GM06990 (cell line): ENCODE results near the gene POLR2I.

Experiments used
- DNase-seq: peaks from one replicate; pipeline ENCODE4 v3.0.0-alpha.2; 2011; ENCODE audit not compliant: insufficient read length; ENCODE audit errors: extremely low read depth
- H3K27me3 ChIP-seq: replicated peaks from 2 replicates; pipeline ENCODE4 v1.6.0; 2011; ENCODE audit warnings: low read length; ENCODE audit not compliant: control insufficient read depth, insufficient read depth
- H3K36me3 ChIP-seq: 2 replicates; pipeline ENCODE4 v1.5.1; 2011; ENCODE audit warnings: low read length; ENCODE audit not compliant: control insufficient read depth, insufficient read depth
- H3K4me3 ChIP-seq: replicated peaks from 2 replicates; pipeline ENCODE4 v1.5.1; 2011; ENCODE audit warnings: low read depth, mild to moderate bottlenecking, control low read depth, low read length
- TF ChIP-seq, protein P1 (sequence below): IDR thresholded peaks from 2 replicates; pipeline ENCODE4 v1.5.1; 2011; ENCODE audit warnings: low read length, control low read depth, mild to moderate bottlenecking, inconsistent platforms; ENCODE audit not compliant: insufficient read depth, poor library complexity, severe bottlenecking

Gene POLR2I

DNA sequence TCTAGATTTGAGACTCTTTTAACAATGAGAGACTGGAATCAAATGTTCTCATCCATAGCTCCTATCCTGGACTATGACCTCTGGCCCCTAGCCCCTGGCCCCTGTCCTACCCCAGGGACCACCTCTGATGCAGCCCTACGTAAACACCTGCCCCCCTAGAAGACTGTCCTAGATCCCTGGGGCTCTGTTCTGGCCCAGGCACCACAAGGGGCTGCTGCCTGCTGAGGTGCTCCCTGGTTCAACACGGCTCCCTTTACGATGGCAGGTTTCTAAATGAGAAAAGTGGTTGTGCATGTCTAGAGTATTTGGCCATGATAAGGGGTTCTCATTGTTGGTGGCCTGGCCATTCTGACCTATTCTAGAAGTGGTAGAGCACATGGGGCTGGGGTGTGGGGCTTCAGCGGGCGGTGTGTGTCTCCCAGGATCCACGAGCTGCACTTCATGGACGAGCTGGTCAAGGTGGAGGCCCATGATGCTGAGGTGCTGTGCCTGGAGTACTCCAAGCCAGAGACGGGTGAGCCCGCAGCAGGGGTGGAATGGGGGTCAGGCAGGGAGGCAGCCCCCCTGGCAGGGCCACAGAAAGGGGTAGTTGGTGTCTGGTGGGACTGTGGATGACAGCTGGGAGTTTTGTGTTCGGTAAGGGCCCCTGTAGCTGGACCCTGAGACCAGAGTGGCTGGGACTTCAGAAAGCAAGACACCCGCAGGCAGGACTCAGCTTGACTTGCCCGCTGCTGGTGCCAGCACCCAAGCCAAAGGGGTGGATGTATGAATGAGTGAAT lies 30.3 kb downstream of the POLR2I start:
- TF ChIP-seq, protein P1, sequence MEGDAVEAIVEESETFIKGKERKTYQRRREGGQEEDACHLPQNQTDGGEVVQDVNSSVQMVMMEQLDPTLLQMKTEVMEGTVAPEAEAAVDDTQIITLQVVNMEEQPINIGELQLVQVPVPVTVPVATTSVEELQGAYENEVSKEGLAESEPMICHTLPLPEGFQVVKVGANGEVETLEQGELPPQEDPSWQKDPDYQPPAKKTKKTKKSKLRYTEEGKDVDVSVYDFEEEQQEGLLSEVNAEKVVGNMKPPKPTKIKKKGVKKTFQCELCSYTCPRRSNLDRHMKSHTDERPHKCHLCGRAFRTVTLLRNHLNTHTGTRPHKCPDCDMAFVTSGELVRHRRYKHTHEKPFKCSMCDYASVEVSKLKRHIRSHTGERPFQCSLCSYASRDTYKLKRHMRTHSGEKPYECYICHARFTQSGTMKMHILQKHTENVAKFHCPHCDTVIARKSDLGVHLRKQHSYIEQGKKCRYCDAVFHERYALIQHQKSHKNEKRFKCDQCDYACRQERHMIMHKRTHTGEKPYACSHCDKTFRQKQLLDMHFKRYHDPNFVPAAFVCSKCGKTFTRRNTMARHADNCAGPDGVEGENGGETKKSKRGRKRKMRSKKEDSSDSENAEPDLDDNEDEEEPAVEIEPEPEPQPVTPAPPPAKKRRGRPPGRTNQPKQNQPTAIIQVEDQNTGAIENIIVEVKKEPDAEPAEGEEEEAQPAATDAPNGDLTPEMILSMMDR, result no peak
- DNase-seq, result no peak
- peaks cover 26% of the 10 kb centered on the region for H3K36me3 ChIP-seq

DNA sequence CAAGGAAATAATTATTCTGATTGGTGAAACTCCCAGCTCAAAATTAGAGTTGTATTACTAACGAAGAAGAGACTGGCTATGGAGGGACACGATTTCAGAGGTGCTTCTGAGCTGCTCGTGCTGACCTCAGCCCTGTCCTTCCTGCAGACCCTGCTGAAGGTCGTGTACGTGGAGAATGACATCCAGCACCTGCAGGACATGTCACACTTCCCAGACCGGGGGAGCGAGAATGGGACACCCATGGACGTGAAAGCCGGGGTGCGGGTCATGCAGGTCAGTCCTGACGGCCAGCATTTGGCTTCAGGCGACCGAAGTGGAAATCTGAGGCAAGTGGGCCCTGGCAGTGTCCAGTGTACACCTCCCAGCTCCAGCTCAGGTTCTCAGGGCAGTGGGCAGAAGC lies 31.8 kb downstream of the POLR2I start:
- TF ChIP-seq, protein P1, result no peak
- Histone ChIP-seq H3K27me3 (no peaks in the 10 kb centered on the region), H3K36me3 (peaks cover 19% of the 10 kb centered on the region), H3K4me3 (no peak overlapping the region)
- no peak for DNase-seq

More for the DNA sequence above, 30.3 kb downstream of the POLR2I start:
- Histone ChIP-seq H3K27me3 (no peaks in the 10 kb centered on the region), H3K4me3 (no peak overlapping the region)

DNA sequence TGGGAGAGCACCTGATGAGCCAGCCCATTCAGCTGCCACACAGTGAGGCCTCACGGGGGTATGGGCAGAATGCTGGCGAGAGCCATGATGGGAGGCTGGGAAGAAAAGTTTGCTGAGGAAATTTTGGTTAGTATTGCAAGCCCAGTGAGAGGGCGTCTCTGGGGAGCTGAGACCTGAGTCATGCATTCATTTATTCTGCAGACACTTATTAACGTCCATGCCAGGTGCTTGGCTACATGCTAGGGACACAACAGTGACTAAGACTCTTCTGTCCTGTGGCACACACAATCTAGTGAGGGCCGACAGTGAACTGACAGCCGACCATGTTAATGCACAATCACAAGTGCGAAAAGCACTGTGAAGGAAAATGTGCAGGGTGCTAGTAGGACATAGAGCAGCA lies 32.8 kb downstream of the POLR2I start:
- Histone ChIP-seq H3K27me3 (no peaks in the 10 kb centered on the region), H3K4me3 (no peak overlapping the region), H3K36me3 (peaks cover 19% of the 10 kb centered on the region)
- TF ChIP-seq, protein P1, result no peak
- DNase-seq, result no peak

DNA sequence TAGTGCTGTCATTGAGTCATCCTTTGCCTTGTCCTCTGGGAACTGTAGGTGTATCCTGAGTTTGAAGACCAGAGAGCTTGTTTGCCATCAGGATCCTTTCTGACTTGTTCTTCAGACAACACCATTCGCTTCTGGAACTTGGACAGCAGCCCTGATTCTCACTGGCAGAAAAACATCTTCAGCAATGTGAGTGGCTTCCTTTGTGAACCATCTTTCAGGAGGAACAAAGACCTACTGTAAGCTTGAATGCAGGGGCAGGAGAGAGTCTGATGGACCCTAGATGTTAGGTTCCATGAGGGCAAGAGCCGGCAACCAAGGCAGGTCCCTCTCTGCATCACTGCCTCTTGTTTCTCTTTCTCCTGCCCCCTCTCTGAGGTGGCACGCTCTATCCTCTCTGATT lies 33.3 kb downstream of the POLR2I start:
- no peaks in the 10 kb centered on the region for H3K27me3 ChIP-seq
- TF ChIP-seq, protein P1, result no peak
- H3K4me3 ChIP-seq, result no peak overlapping the region
- H3K36me3 ChIP-seq, result peaks cover 17% of the 10 kb centered on the region
- DNase-seq, result no peak

DNA sequence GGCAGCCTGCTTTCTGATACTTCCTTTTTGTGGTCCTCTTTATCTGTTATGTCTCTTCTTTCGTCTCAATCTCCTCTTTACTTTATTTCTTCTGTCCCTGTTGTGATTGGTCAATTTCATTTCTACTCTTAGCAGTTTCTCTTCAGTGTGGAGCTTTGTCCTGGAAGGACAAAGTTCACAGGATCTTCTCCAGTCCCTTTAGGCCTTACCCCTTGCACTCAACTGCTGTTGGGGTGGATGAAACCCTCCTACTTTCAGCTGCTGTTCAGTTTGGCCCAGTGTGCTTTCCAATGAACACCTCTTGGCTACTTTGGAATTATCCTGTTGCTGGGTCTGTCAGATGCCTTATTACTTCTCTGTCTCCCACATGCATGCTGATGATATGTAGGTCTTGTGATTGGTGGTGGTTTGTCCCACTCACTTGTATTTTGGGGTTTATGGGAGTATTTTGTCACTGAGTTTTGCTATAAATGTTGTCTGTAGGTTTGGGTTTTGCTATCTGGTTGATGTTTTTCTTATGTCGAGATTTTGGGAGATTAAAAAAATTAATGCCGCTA lies 35.2 kb downstream of the POLR2I start:
- H3K27me3 ChIP-seq, result no peaks in the 10 kb centered on the region
- DNase-seq, result no peak
- no peak overlapping the region for H3K4me3 ChIP-seq
- TF ChIP-seq, protein P1, result no peak
- peaks cover 14% of the 10 kb centered on the region for H3K36me3 ChIP-seq
